ENCODE data around the gene PCDHGC3. TPM values are rescaled to one million over a fixed set of nuclear protein-coding genes. Genes with fewer than 3 reads are reported as not detected.
A peak's percentile ranks its signal among the peaks of the same experiment; 100 is the strongest.

The PCDHGC3 gene
- polyA plus RNA-seq, 1 experiment = 56.3 TPM

DNA sequence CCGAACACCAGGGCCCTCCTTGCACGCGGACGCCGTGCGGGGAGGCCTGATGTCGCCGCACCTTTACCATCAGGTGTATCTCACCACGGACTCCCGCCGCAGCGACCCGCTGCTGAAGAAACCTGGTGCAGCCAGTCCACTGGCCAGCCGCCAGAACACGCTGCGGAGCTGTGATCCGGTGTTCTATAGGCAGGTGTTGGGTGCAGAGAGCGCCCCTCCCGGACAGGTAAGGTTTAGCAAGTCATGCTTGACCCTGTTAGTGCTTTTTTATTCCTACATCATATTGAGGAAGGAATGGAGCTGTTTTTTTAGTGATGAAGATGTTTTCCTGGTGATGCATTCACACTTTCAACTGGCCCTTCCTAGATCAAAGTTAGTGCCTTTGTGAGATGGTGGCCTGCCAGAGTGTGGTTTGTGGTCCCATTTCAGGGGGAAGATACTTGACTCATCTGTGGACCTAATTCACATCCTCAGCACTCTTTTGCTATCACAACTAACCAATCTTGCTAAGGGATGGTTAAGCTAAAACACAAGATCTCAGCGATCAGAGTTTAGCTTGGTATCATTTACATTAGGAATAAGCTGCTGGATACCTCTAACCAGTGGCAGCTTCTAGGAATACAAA, 2.7 kb downstream of the PCDHGC3 start:
- Histone ChIP-seq H3K27me3 (ENCODE audit: control insufficient read depth, insufficient read depth, low read length) (no peaks in the 10 kb centered on the region), H3K36me3 (ENCODE audit: control insufficient read depth, insufficient read depth, low read length) (no peaks in the 10 kb centered on the region), H3K4me3 (ENCODE audit: low read depth, low read length) (peak overlapping the region; percentile 53)
- POLR2A ChIA-PET = interaction anchor here (0.6 kb wide), 1 partner anchor 10 kb away, joined by 3 read pairs; the partner anchor contains the start of gene PCDHGC5
- CTCF ChIA-PET = interaction anchor here (0.6 to 4.9 kb wide), 14 partner anchors 8 to 123 kb away, joined by 3 to 46 read pairs (median 4); partner anchors contain the start of genes PCDHGA4, PCDHGB7 and PCDHGC5
- TF ChIP-seq, protein P1, sequence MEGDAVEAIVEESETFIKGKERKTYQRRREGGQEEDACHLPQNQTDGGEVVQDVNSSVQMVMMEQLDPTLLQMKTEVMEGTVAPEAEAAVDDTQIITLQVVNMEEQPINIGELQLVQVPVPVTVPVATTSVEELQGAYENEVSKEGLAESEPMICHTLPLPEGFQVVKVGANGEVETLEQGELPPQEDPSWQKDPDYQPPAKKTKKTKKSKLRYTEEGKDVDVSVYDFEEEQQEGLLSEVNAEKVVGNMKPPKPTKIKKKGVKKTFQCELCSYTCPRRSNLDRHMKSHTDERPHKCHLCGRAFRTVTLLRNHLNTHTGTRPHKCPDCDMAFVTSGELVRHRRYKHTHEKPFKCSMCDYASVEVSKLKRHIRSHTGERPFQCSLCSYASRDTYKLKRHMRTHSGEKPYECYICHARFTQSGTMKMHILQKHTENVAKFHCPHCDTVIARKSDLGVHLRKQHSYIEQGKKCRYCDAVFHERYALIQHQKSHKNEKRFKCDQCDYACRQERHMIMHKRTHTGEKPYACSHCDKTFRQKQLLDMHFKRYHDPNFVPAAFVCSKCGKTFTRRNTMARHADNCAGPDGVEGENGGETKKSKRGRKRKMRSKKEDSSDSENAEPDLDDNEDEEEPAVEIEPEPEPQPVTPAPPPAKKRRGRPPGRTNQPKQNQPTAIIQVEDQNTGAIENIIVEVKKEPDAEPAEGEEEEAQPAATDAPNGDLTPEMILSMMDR (IDR thresholded peaks at IDR 0.05; ENCODE audit: insufficient read depth, low read depth, low read length) = peak; percentile 44
- DNase-seq (ENCODE audit: low read depth) = no peak

DNA sequence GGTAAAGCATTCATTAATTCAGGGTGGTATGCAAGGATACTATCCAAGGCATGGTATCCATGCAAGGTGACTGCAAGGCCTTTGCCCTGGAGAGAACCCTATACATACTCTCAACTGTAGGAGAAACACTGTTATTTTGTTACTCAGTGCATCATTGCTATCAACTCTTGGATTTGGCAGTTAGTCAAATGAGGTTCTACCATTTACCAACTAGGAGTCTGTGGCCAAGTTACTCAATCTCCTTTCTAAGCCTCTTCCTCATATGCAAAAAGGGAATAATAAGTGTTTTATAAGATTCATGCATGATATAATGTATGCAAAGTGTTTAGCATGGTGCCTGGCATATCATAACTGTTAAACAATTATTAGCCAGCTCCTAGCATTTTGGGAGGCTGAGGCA, 4.0 kb downstream of the PCDHGC3 start:
- TF ChIP-seq, protein P1 (IDR thresholded peaks at IDR 0.05; ENCODE audit: insufficient read depth, low read depth, low read length) = no peak
- CTCF ChIA-PET = interaction anchor here (0.6 to 1.7 kb wide), 3 partner anchors 78 to 307 kb away, joined by 3 to 6 read pairs (median 3); no protein-coding TSS in a partner anchor
- H3K36me3 ChIP-seq (ENCODE audit: control insufficient read depth, insufficient read depth, low read length) = no peaks in the 10 kb centered on the region
- no peak for DNase-seq (ENCODE audit: low read depth)
- H3K27me3 ChIP-seq (ENCODE audit: control insufficient read depth, insufficient read depth, low read length) = no peaks in the 10 kb centered on the region
- no peak overlapping the region for H3K4me3 ChIP-seq (ENCODE audit: low read depth, low read length)
- POLR2A ChIA-PET = no interaction called here

DNA sequence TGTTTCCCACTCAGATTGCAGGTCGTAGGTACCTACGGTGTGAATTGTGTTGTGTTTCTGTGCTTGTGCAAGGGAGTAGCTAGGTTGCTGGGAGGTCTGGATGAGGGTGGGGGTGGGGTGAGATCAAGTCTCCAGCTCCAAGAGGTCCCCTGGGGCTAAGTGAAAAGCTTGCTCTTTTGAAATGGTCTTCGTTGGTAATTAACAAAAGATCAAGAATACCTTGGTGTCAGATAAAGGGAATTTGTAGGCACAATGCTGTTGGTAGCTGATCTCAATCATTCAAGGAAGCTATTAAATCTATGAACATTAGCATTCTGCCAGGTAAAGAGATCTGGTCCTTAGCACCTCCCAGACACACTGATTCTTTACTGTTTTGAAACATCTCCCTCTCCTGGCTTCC, 8.1 kb downstream of the PCDHGC3 start:
- H3K36me3 ChIP-seq (ENCODE audit: control insufficient read depth, insufficient read depth, low read length) = peaks cover 9% of the 10 kb centered on the region; the same call in 1 of the 2 replicates
- H3K27me3 ChIP-seq (ENCODE audit: control insufficient read depth, insufficient read depth, low read length) = no peaks in the 10 kb centered on the region
- CTCF ChIA-PET = interaction anchor here (0.6 to 2.6 kb wide), 5 partner anchors 9 to 74 kb away, joined by 3 to 5 read pairs (median 3); no protein-coding TSS in a partner anchor
- POLR2A ChIA-PET = no interaction called here
- no peak for DNase-seq (ENCODE audit: low read depth)
- TF ChIP-seq, protein P1 (IDR thresholded peaks at IDR 0.05; ENCODE audit: insufficient read depth, low read depth, low read length) = no peak
- no peak overlapping the region for H3K4me3 ChIP-seq (ENCODE audit: low read depth, low read length)

DNA sequence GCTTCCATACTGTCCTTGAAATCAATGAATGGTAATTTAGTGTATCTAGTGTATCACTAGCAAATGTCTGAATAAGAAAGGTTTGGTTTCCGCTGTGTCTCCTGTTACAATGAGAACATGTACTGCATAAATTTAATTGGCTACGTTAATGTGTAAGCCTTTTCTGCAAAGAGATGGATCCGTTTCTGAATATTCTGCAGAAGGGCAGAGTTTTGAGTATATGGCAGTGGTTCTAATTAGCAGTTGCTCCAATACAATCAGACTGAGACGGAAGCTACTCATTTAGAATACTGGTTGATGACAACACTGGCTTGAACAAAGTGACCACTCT, 8.5 kb downstream of the PCDHGC3 start:
- TF ChIP-seq, protein P1 (IDR thresholded peaks at IDR 0.05; ENCODE audit: insufficient read depth, low read depth, low read length) = no peak
- H3K36me3 ChIP-seq (ENCODE audit: control insufficient read depth, insufficient read depth, low read length) = peaks cover 9% of the 10 kb centered on the region; the same call in 1 of the 2 replicates
- DNase-seq (ENCODE audit: low read depth) = no peak
- CTCF ChIA-PET = interaction anchor here (0.6 to 2.6 kb wide), 5 partner anchors 8 to 74 kb away, joined by 3 to 5 read pairs (median 3); no protein-coding TSS in a partner anchor
- POLR2A ChIA-PET = no interaction called here
- no peak overlapping the region for H3K4me3 ChIP-seq (ENCODE audit: low read depth, low read length)
- H3K27me3 ChIP-seq (ENCODE audit: control insufficient read depth, insufficient read depth, low read length) = no peaks in the 10 kb centered on the region

DNA sequence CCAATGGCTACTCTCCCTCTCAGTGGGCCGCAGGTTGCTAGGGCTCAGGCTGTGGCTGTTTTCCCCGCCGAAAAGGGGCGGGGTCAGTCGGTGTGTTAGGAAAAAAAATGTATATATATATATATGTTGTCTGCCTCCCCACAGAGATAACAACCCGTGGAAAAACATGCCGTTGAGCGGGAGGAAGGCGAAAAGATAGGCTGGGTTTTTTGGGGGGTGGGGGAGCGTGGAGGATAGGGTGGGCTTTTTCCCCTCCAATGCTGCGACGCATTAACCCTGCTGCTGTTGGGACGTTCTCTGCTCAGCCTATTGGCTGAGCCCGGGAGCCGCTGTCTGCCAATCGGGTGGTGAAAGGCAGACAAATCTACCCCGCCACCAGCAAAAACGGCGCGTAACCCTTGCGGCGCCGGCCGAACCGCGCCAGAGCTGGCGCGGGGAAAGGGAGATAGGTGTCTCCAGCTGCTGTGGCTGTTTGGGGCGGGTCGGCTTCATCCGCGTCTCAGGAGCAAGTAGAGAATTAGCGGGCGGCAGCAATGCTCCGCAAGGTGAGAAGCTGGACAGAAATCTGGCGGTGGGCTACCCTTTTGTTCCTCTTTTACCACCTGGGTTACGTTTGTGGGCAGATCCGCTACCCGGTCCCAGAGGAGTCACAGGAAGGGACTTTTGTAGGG, 9.0 kb downstream of the PCDHGC3 start, which contains the start of gene PCDHGC4:
TSS of gene PCDHGC4 (plus strand) at position 390 of the 671 bp plus-strand sequence. CDS start at position 534, 144 bp downstream.
- 0 out of 2 replicates have a peak within 1 kb of the TSS, but pooled peaks have one; percentile 13 for H3K4me3 ChIP-seq (ENCODE audit: low read depth, low read length)
- ChIA-PET CTCF (interaction anchor here (1.0 to 2.6 kb wide), 5 partner anchors 8 to 73 kb away, joined by 3 to 6 read pairs (median 5); no protein-coding TSS in a partner anchor), POLR2A (no interaction called here)
- no peaks in the 10 kb centered on the region for H3K27me3 ChIP-seq (ENCODE audit: control insufficient read depth, insufficient read depth, low read length)
- DNase-seq (ENCODE audit: low read depth) = no peak
- H3K36me3 ChIP-seq (ENCODE audit: control insufficient read depth, insufficient read depth, low read length) = peaks cover 9% of the 10 kb centered on the region; the same call in 1 of the 2 replicates
- TF ChIP-seq, protein P1 (IDR thresholded peaks at IDR 0.05; ENCODE audit: insufficient read depth, low read depth, low read length) = no peak

Data from BJ (cell line).